Heart left ventricle (tissue), 16 donors: ENCODE results near the gene NCOA1. TPM values are rescaled to one million over a fixed set of nuclear protein-coding genes. Genes with fewer than 3 reads are reported as not detected.
"Not testable (repeated sequence)": the region's sequence is repeated elsewhere in the genome, so short reads cannot be mapped to it uniquely, and the experiment has no call there.

ENCODE experiments used
- ATAC-seq, 4 donors: fragments of 200-7000 bp; cut with Tn5 transposase; one replicate each; pipeline ENCODE4 v1.9.1; 2020 to 2022; ENCODE audit warnings: moderate library complexity in 4 of 4, mild to moderate bottlenecking in 3 of 4, moderate number of reproducible peaks in 1 of 4
- DNase-seq, 5 donors: peaks; one replicate each; pipeline ENCODE4 v3.0.0-alpha.2; 2020
- H3K27ac ChIP-seq, 12 donors: fragments of 200-600 bp; sonication (generic) in 4 of 12; one replicate each; pipeline versions ENCODE4 v1.5.0 to v1.8.0; 2016 to 2022; ENCODE audit warnings: mild to moderate bottlenecking in 2 of 12
- H3K27me3 ChIP-seq, 9 donors: fragments of 200-600 bp; sonication (generic) in 2 of 9; one replicate each; pipeline versions ENCODE4 v1.5.1 to v1.8.0; 2016 to 2022; ENCODE audit warnings: mild to moderate bottlenecking in 3 of 9
- H3K36me3 ChIP-seq, 9 donors: fragments of 200-600 bp; sonication (generic) in 2 of 9; one replicate each; pipeline versions ENCODE4 v1.5.0 to v1.8.0; 2018 to 2022; ENCODE audit warnings: mild to moderate bottlenecking in 2 of 9
- H3K4me1 ChIP-seq, 12 donors: fragments of 200-600 bp; sonication (generic) in 4 of 12; one replicate each; pipeline versions ENCODE4 v1.5.0 to v1.8.0; 2016 to 2022; ENCODE audit warnings: mild to moderate bottlenecking in 3 of 12
- H3K4me3 ChIP-seq, 12 donors: fragments of 200-600 bp; sonication (generic) in 4 of 12; one replicate each; pipeline versions ENCODE4 v1.5.0 to v1.8.0; 2017 to 2022; ENCODE audit warnings: mild to moderate bottlenecking in 9 of 12, moderate library complexity in 4 of 12
- H3K9me3 ChIP-seq, 12 donors: fragments of 200-600 bp; sonication (generic) in 4 of 12; one replicate each; pipeline versions ENCODE4 v1.5.0 to v1.8.0; 2016 to 2022; ENCODE audit warnings: mild to moderate bottlenecking in 1 of 12
- POLR2A ChIP-seq, 2 donors: fragments of 450-650 bp; IDR thresholded peaks; one replicate each; pipeline ENCODE4 v1.6.1; 2017; ENCODE audit warnings: antibody characterized with exemption in 2 of 2, mild to moderate bottlenecking in 2 of 2, moderate library complexity in 2 of 2
- WGBS, 4 donors: extraction: QIAGEN DNeasy Blood & Tissue Kit in 2 of 4; methylation state at CpG; one replicate each; pipeline versions ENCODE4 v1.1.5 to v1.1.7; 2013 to 2018; 5-methylcytosine and 5-hydroxymethylcytosine counted together
- intact Hi-C, 10 donors: fragments of 100-400 bp; cut with DNase I; formaldehyde crosslinking; loops; one replicate each; pipeline versions ENCODE4 v1.11.1 to v1.14.2; 2022
- polyA plus RNA-seq, 2 donors: library from polyadenylated mRNA; stranded (reverse); fragments of 200-250 nt; gene quantifications; one replicate each; pipeline ENCODE4 v1.2.3, GENCODE V29; 2013
- total RNA-seq, 9 donors: library from RNA; depleted of rRNA in 2 of 9; stranded (reverse); fragments of >200 nt in 2 of 9; fragmentation: NEBNext Ultra II Directional in 3 of 9; extraction: Animal tissue kit (Norgen Biotek cat#: 25700) in 3 of 9; gene quantifications; one replicate each; pipeline versions ENCODE4 v1.1.0 to v1.2.4, GENCODE V29; 2016 to 2023
- TF ChIP-seq, protein P1 (sequence below), 12 donors: fragments of 200-600 bp; sonication (generic) in 4 of 12; IDR thresholded peaks; one replicate each; pipeline versions ENCODE4 v1.5.0 to v1.8.0; 2018 to 2022; ENCODE audit warnings: antibody characterized with exemption in 12 of 12, mild to moderate bottlenecking in 5 of 12
- donor health status: ischemic (EF 13 %, LVEDD 7.1; RV severe dilation, severe dysfunction).
- donor health status: healthy with polysubstance abuse.
- donor health status: DM: no; HTN: yes; CAD: no.
- donor health status: DM: no; HTN: no; CAD: no.
- donor health status: ischemic (EF 25% LVEDD 6.9; RV normal size, moderate dysfunction).
- donor health status: ischemic (EF 25% LVEDD 5.7; RV mildly dilated, moderate dysfunction).
- donor health status: healthy.
- donor health status: DM: yes; HTN: yes; CAD: no.
- donor health status: ischemic (EF 35%, LVEDD 5.7; RV mildly dilated, moderate dysfunction).
- donor health status: nonischemic (EF 11% LVEDD 7.7; RV severe dilation, severe dysfunction).
- donor health status: DM: yes; HTN: yes; CAD: no.
- donor health status: PGD.
- donor health status: ischemic (EF 29% LVEDD 5.4; RV normal size, mild dysfunction).
- donor health status: nonischemic (EF 23%, LVEDD 6.1; RV moderate dilation, normal function).

Gene NCOA1
- total and polyA plus RNA-seq, 11 donors: 8.5 to 42.3 (median 32.4) TPM

- Histone ChIP-seq H3K27ac (no peak overlapping the region), H3K4me1 (peaks cover 0 to 28% (median 15%) of the 10 kb centered on the region in 12 donors), H3K27me3 (no peaks in the 10 kb centered on the region), H3K36me3 (peaks cover 0 to 31% (median 15%) of the 10 kb centered on the region in 9 donors), H3K4me3 (no peak overlapping the region), H3K9me3 (peaks cover 0 to 9% (median 0%) of the 10 kb centered on the region in 12 donors)
- 90 to 100% (median 98%) methylated on average over 6 to 8 of the region's 8 CpGs for WGBS, 4 donors
- DNase-seq (no peak), ATAC-seq (no peak)
- intact Hi-C loops: loop anchor here in 1 of 10 donors (10.0 kb wide), 1 partner anchor 141 kb away; no protein-coding TSS in a partner anchor
- no peak for TF ChIP-seq POLR2A (IDR thresholded peaks at IDR 0.05)
- TF ChIP-seq, protein P1, sequence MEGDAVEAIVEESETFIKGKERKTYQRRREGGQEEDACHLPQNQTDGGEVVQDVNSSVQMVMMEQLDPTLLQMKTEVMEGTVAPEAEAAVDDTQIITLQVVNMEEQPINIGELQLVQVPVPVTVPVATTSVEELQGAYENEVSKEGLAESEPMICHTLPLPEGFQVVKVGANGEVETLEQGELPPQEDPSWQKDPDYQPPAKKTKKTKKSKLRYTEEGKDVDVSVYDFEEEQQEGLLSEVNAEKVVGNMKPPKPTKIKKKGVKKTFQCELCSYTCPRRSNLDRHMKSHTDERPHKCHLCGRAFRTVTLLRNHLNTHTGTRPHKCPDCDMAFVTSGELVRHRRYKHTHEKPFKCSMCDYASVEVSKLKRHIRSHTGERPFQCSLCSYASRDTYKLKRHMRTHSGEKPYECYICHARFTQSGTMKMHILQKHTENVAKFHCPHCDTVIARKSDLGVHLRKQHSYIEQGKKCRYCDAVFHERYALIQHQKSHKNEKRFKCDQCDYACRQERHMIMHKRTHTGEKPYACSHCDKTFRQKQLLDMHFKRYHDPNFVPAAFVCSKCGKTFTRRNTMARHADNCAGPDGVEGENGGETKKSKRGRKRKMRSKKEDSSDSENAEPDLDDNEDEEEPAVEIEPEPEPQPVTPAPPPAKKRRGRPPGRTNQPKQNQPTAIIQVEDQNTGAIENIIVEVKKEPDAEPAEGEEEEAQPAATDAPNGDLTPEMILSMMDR (IDR thresholded peaks at IDR 0.05): no peak
Measured at GRCh38 chr2:24565537-24565936, 74.5 kb downstream of the NCOA1 start.

- H3K4me3 ChIP-seq: no peak overlapping the region
- H3K9me3 ChIP-seq: peaks cover 0 to 9% (median 0%) of the 10 kb centered on the region in 12 donors
- no peak for TF ChIP-seq POLR2A (IDR thresholded peaks at IDR 0.05)
- TF ChIP-seq, protein P1 (IDR thresholded peaks at IDR 0.05): no peak
- H3K27ac ChIP-seq: no peak overlapping the region
- H3K27me3 ChIP-seq: no peaks in the 10 kb centered on the region
- peaks cover 0 to 31% (median 15%) of the 10 kb centered on the region in 9 donors for H3K36me3 ChIP-seq
- no peak for ATAC-seq
- 92 to 100% (median 96%) methylated on average over 3 of the region's 3 CpGs for WGBS, 4 donors
- peaks cover 0 to 22% (median 11%) of the 10 kb centered on the region in 12 donors for H3K4me1 ChIP-seq
- intact Hi-C loops: loop anchor here in 1 of 10 donors (10.0 kb wide), 1 partner anchor 141 kb away; no protein-coding TSS in a partner anchor
- no peak for DNase-seq
Measured at GRCh38 chr2:24566209-24566608, 75.2 kb downstream of the NCOA1 start.

GRCh38 chr2:24566630-24567029, 75.6 kb downstream of the NCOA1 start:
- TF ChIP-seq, protein P1 (IDR thresholded peaks at IDR 0.05): no peak
- TF ChIP-seq POLR2A (IDR thresholded peaks at IDR 0.05): no peak
- Histone ChIP-seq H3K4me3 (no peak overlapping the region), H3K27ac (no peak overlapping the region), H3K9me3 (peaks cover 0 to 9% (median 0%) of the 10 kb centered on the region in 12 donors), H3K36me3 (peaks cover 0 to 31% (median 15%) of the 10 kb centered on the region in 9 donors), H3K27me3 (no peaks in the 10 kb centered on the region), H3K4me1 (peaks cover 0 to 18% (median 11%) of the 10 kb centered on the region in 12 donors)
- DNase-seq: no peak
- ATAC-seq: no peak
- 95 to 100% (median 97%) methylated on average over 1 to 7 of the region's 7 CpGs for WGBS, 4 donors
- intact Hi-C loops: loop anchor here in 1 of 10 donors (10.0 kb wide), 1 partner anchor 142 kb away; no protein-coding TSS in a partner anchor

GRCh38 chr2:24568551-24568950, 77.5 kb downstream of the NCOA1 start:
- Histone ChIP-seq H3K9me3 (peaks cover 0 to 9% (median 0%) of the 10 kb centered on the region in 12 donors), H3K27ac (no peak overlapping the region), H3K4me1 (peaks cover 0 to 16% (median 10%) of the 10 kb centered on the region in 12 donors), H3K36me3 (peaks cover 0 to 31% (median 15%) of the 10 kb centered on the region in 9 donors), H3K27me3 (no peaks in the 10 kb centered on the region), H3K4me3 (no peak overlapping the region)
- TF ChIP-seq, protein P1 (IDR thresholded peaks at IDR 0.05): no peak
- TF ChIP-seq POLR2A (IDR thresholded peaks at IDR 0.05): no peak
- DNase-seq (no peak), ATAC-seq (no peak)
- intact Hi-C loops: loop anchor here in 1 of 10 donors (10.0 kb wide), 1 partner anchor 144 kb away; no protein-coding TSS in a partner anchor

DNA sequence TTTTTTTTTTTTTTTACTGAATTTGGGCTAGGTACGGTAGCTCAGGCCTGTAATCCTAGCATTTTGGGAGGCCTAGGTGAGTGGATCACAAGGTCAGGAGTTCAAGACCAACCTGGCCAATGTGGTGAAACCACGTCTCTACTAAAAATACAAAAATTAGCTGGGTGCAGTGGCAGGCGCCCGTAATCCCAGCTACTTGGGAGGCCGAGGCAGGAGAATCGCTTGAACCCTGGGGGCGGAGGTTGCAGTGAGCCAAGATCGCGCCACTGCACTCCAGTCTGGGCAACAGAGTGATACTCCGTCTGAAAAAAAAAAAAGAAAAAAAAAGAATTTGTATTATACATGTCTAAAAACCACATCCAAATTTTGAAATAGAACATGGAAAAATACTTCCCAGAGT, 78.5 kb downstream of the NCOA1 start:
- ATAC-seq, H3K9me3 ChIP-seq, H3K4me3 ChIP-seq, H3K27me3 ChIP-seq, DNase-seq, H3K27ac ChIP-seq: not testable (repeated sequence)
- peaks cover 0 to 27% (median 15%) of the 10 kb centered on the region in 9 donors for H3K36me3 ChIP-seq
- 92 to 96% (median 94%) methylated on average over 10 of the region's 10 CpGs for WGBS, 4 donors
- intact Hi-C loops: loop anchor here in 1 of 10 donors (10.0 kb wide), 1 partner anchor 145 kb away; no protein-coding TSS in a partner anchor
- peaks cover 0 to 15% (median 10%) of the 10 kb centered on the region in 12 donors for H3K4me1 ChIP-seq
